CD8-positive, alpha-beta memory T cell (primary cell): ENCODE data around the gene MICU1. TPM values are rescaled to one million over a fixed set of nuclear protein-coding genes. Genes with fewer than 3 reads are reported as not detected.
"Not testable (repeated sequence)": the region's sequence is repeated elsewhere in the genome, so short reads cannot be mapped to it uniquely, and the experiment has no call there.

ENCODE experiments used
- CTCF ChIA-PET: fragments of 350-600 bp; sonication (Branson Sonifier 250); formaldehyde crosslinking; loops from one replicate; lab custom pipeline; 2021; ENCODE audit warnings: antibody characterized with exemption; lab: Charles Lee
- POLR2A ChIA-PET: fragments of 350-600 bp; sonication (Branson Sonifier 250); formaldehyde crosslinking; loops from one replicate; lab custom pipeline; 2021; ENCODE audit warnings: antibody characterized with exemption; lab: Charles Lee
- DNase-seq, 5 donors: peaks; one replicate each; pipeline versions ENCODE4 v3.0.0 to v3.0.0-alpha.2; 2020 to 2022; ENCODE audit warnings: mixed read lengths in 1 of 5
- H3K27ac ChIP-seq: one replicate; pipeline ENCODE4 v1.7.0; 2013; ENCODE audit warnings: low read depth, mild to moderate bottlenecking, low read length, moderate library complexity
- H3K27me3 ChIP-seq: 2 replicates; pipeline ENCODE4 v1.7.0; 2013; ENCODE audit warnings: low read length, mild to moderate bottlenecking; ENCODE audit not compliant: insufficient read depth, poor library complexity, severe bottlenecking
- H3K36me3 ChIP-seq: 2 replicates; pipeline ENCODE4 v1.7.0; 2013; ENCODE audit warnings: mild to moderate bottlenecking, low read length, moderate library complexity; ENCODE audit not compliant: insufficient read depth
- H3K4me1 ChIP-seq: 2 replicates; pipeline ENCODE4 v1.7.0; 2013; ENCODE audit warnings: mild to moderate bottlenecking, low read length, moderate library complexity; ENCODE audit not compliant: insufficient read depth
- H3K4me3 ChIP-seq: 2 replicates; pipeline ENCODE4 v1.7.0; 2013; ENCODE audit warnings: mild to moderate bottlenecking, low read length
- H3K9me3 ChIP-seq: 2 replicates; pipeline ENCODE4 v1.7.0; 2013; ENCODE audit warnings: mild to moderate bottlenecking, low read length
- H3K27ac Mint-ChIP-seq, 8 donors: one replicate each; pipeline ENCODE4 v1.8.0; 2020 to 2021; ENCODE audit warnings: mixed read lengths in 8 of 8, mild to moderate bottlenecking in 6 of 8, inconsistent platforms in 3 of 8, moderate library complexity in 3 of 8
- H3K27me3 Mint-ChIP-seq, 2 donors: one replicate each; pipeline ENCODE4 v1.8.0; 2020 to 2021; ENCODE audit warnings: mixed read lengths in 2 of 2, mild to moderate bottlenecking in 1 of 2, moderate library complexity in 1 of 2
- H3K36me3 Mint-ChIP-seq, 3 donors: one replicate each; pipeline ENCODE4 v1.8.0; 2020 to 2021; ENCODE audit warnings: mixed read lengths in 3 of 3, inconsistent platforms in 1 of 3, mild to moderate bottlenecking in 1 of 3
- H3K4me1 Mint-ChIP-seq, 3 donors: one replicate each; pipeline ENCODE4 v1.8.0; 2020 to 2021; ENCODE audit warnings: mixed read lengths in 3 of 3, inconsistent platforms in 1 of 3, mild to moderate bottlenecking in 1 of 3
- H3K4me3 Mint-ChIP-seq, 7 donors: one replicate each; pipeline ENCODE4 v1.8.0; 2020 to 2021; ENCODE audit warnings: mixed read lengths in 7 of 7, mild to moderate bottlenecking in 6 of 7, moderate library complexity in 4 of 7, inconsistent platforms in 2 of 7
- H3K9me3 Mint-ChIP-seq, 5 donors: one replicate each; pipeline ENCODE4 v1.8.0; 2020 to 2022; ENCODE audit warnings: mixed read lengths in 5 of 5, mild to moderate bottlenecking in 3 of 5, moderate library complexity in 2 of 5, inconsistent platforms in 1 of 5
- polyA plus RNA-seq: library from polyadenylated mRNA; unstranded; fragments of 300-500 nt; fragmentation: Illumina TruSeq; gene quantifications from one replicate; pipeline ENCODE4 v1.2.3, GENCODE V29; 2021
- total RNA-seq, 2 experiments: library from RNA; stranded (reverse); gene quantifications; one replicate each; pipeline ENCODE4 v1.2.3, GENCODE V29; 2021

The MICU1 gene
- total and polyA plus RNA-seq, 3 experiments from 2014 or later, result 25.3 to 27.9 (median 26.9) TPM

DNA sequence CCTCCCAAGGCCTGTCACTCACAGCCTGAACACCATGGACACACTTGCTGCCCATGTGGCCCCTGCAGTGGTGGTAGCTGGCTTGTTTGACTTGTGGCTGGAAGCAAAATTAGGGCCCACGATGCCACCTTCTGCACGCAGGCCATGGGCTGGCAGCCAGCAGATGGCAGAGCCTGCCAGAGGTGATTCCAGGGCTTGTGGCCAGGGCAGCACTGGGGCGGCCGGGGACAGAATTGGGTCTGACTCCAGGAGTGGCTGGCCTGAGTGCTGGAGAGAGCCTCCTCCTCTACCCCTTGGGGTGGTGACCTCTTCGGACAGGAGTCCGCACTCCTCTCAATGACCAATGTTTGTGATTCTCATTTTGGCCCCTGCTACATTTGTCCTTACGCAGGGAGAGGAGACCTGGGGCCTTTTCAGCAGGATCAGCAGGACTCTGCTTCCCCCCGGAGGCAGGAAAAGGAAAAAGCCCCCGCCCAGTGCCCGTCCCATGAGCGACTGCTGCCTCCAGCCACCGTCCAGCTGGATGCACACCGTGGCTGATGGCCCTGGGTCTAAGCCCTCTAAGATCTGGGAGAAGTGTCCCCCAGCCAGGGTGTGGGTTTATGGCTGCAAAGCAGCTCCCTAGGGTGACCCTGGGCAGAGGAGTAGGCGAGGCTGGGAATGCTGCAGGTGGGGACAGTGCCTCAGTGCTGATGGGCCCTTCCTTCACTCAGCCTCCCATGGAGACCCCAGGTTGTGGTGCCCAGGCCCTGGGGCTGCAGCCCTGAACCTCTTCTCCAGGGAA is 297.6 kb downstream of the MICU1 start:
- Histone ChIP-seq H3K27ac (peak overlapping the region; percentile 16), H3K4me1 (peaks cover 76% of the 10 kb centered on the region), H3K4me3 (peak overlapping the region; percentile 28), H3K27me3 (no peaks in the 10 kb centered on the region), H3K9me3 (no peaks in the 10 kb centered on the region), H3K36me3 (no peaks in the 10 kb centered on the region)
- CTCF ChIA-PET, result interaction anchor here (0.8 to 8.3 kb wide), 13 partner anchors 8 to 279 kb away, joined by 3 to 66 read pairs (median 4); partner anchors contain the start of genes ASCC1 and DDIT4
- Mint-ChIP-seq H3K4me3 (peak overlapping the region in 4 of 7 donors; percentile 22 to 61 (median 40)), H3K27ac (peak overlapping the region in 4 of 8 donors; percentile 22 to 98 (median 38)), H3K4me1 (peaks cover 59 to 79% (median 70%) of the 10 kb centered on the region in 3 donors), H3K27me3 (peaks cover 0 to 1% of the 10 kb centered on the region in 2 donors), H3K9me3 (no peaks in the 10 kb centered on the region), H3K36me3 (no peaks in the 10 kb centered on the region)
- POLR2A ChIA-PET, result interaction anchor here (0.8 kb wide), 1 partner anchor 244 kb away, joined by 3 read pairs; no protein-coding TSS in a partner anchor
- no peak for DNase-seq

DNA sequence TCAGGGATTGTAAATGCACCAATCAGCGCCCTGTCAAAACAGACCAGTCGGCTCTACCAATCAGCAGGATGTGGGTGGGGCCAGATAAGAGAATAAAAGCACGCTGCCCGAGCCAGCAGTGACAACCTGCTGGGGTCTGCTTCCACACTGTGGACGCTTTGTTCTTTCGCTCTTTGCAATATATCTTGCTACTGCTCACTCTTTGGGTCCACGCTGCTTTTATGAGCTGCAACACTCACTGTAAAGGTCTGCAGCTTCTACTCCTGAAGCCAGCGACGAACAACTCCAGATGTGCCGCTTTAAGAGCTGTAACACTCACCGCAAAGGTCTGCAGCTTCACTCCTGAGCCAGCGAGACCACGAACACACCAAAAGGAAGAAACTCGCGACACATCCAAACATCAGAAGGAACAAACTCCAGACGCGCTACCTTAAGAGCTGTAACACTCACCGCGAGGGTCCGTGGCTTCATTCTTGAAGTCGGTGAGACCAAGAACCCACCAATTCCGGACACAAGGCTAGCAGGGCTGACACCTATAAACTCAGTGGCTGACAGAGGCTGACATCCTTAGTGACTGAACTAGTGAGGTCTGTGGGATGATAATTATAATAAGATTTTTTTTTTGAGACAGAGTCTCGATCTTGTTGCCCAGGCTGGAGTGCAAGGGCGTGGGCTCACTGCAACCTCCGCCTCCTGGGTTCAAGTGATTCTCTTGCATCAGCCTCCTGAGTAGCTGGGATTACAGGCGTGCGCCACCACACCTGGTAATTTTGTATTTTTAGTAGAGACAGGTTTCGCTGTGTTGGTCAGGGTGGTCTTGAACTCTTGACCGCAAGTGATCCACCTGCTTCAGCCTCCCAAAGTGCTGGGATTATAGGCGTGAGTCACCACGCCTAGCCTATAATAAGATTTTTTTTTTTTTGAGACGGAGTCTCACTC is 298.9 kb downstream of the MICU1 start:
- POLR2A ChIA-PET, result interaction anchor here (1.4 kb wide), 1 partner anchor 53 kb away, joined by 5 read pairs; the partner anchor contains the start of gene DDIT4
- H3K27me3 Mint-ChIP-seq, H3K36me3 Mint-ChIP-seq, H3K9me3 Mint-ChIP-seq, H3K36me3 ChIP-seq, H3K27me3 ChIP-seq, H3K9me3 ChIP-seq: not testable (repeated sequence)
- Histone ChIP-seq H3K27ac (peak overlapping the region; percentile 25), H3K4me3 (peak overlapping the region; percentile 77), H3K4me1 (peaks cover 76% of the 10 kb centered on the region)
- Mint-ChIP-seq H3K27ac (peak overlapping the region; percentile 87 to 98 (median 96)), H3K4me1 (peaks cover 60 to 79% (median 67%) of the 10 kb centered on the region in 3 donors), H3K4me3 (peak overlapping the region; percentile 80 to 96 (median 93))
- CTCF ChIA-PET, result interaction anchor here (0.6 to 8.3 kb wide), 21 partner anchors 10 to 278 kb away, joined by 3 to 66 read pairs (median 4); partner anchors contain the start of genes ANAPC16 and DDIT4
- peak; percentile 32 to 76 (median 61) for DNase-seq

GRCh38 chr10:72325243-72326175 is 300.4 kb downstream of the MICU1 start:
- not testable (repeated sequence) for H3K27me3 Mint-ChIP-seq, H3K36me3 ChIP-seq, H3K9me3 ChIP-seq, H3K27ac ChIP-seq, H3K4me3 ChIP-seq, H3K36me3 Mint-ChIP-seq, DNase-seq, H3K9me3 Mint-ChIP-seq, H3K27me3 ChIP-seq
- peak overlapping the region in 1 of 7 donors; percentile 40 for H3K4me3 Mint-ChIP-seq
- ChIA-PET CTCF (interaction anchor here (1.2 to 8.3 kb wide), 14 partner anchors 12 to 238 kb away, joined by 3 to 66 read pairs (median 4); partner anchors contain the start of gene DDIT4), POLR2A (interaction anchor here (0.8 to 1.4 kb wide), 2 partner anchors 51 to 238 kb away, joined by 3 to 5 read pairs; partner anchors contain the start of gene DDIT4)
- H3K4me1 ChIP-seq, result peaks cover 76% of the 10 kb centered on the region
- peaks cover 55 to 78% (median 65%) of the 10 kb centered on the region in 3 donors for H3K4me1 Mint-ChIP-seq
- H3K27ac Mint-ChIP-seq, result peak overlapping the region in 1 of 8 donors; percentile 54

- no peak overlapping the region for H3K4me3 ChIP-seq
- H3K27me3 Mint-ChIP-seq, result peaks cover 0 to 1% of the 10 kb centered on the region in 2 donors
- H3K4me3 Mint-ChIP-seq, result no peak overlapping the region
- no peaks in the 10 kb centered on the region for H3K36me3 ChIP-seq
- H3K4me1 Mint-ChIP-seq, result peaks cover 58 to 77% (median 67%) of the 10 kb centered on the region in 3 donors
- no peaks in the 10 kb centered on the region for H3K9me3 Mint-ChIP-seq
- no peaks in the 10 kb centered on the region for H3K27me3 ChIP-seq
- ChIA-PET CTCF (interaction anchor here (1.0 to 2.2 kb wide), 2 partner anchors 8 to 29 kb away, joined by 3 to 9 read pairs; no protein-coding TSS in a partner anchor), POLR2A (interaction anchor here (1.2 kb wide), 1 partner anchor 21 kb away, joined by 3 read pairs; no protein-coding TSS in a partner anchor)
- H3K27ac ChIP-seq, result peak overlapping the region; percentile 89
- no peaks in the 10 kb centered on the region for H3K9me3 ChIP-seq
- H3K36me3 Mint-ChIP-seq, result no peaks in the 10 kb centered on the region
- H3K27ac Mint-ChIP-seq, result peak overlapping the region in 4 of 8 donors; percentile 32 to 78 (median 60)
- DNase-seq, result no peak
- peaks cover 72% of the 10 kb centered on the region for H3K4me1 ChIP-seq
Measured at GRCh38 chr10:72323771-72324191, 302.1 kb downstream of the MICU1 start.

- DNase-seq, result no peak
- Histone ChIP-seq H3K27ac (peak overlapping the region; percentile 89), H3K4me3 (no peak overlapping the region), H3K9me3 (no peaks in the 10 kb centered on the region), H3K4me1 (peaks cover 72% of the 10 kb centered on the region), H3K27me3 (no peaks in the 10 kb centered on the region), H3K36me3 (no peaks in the 10 kb centered on the region)
- Mint-ChIP-seq H3K4me3 (no peak overlapping the region), H3K27me3 (peaks cover 0 to 1% of the 10 kb centered on the region in 2 donors), H3K27ac (peak overlapping the region in 7 of 8 donors; percentile 53 to 99 (median 78)), H3K9me3 (no peaks in the 10 kb centered on the region), H3K36me3 (no peaks in the 10 kb centered on the region), H3K4me1 (peaks cover 61 to 77% (median 67%) of the 10 kb centered on the region in 3 donors)
- ChIA-PET POLR2A (interaction anchor here (0.5 to 1.3 kb wide), 3 partner anchors 8 to 52 kb away, joined by 3 to 5 read pairs (median 5); no protein-coding TSS in a partner anchor), CTCF (interaction anchor here (0.8 to 2.2 kb wide), 3 partner anchors 9 to 28 kb away, joined by 3 to 9 read pairs (median 3); no protein-coding TSS in a partner anchor)
Measured at GRCh38 chr10:72323108-72323749, 302.6 kb downstream of the MICU1 start.

GRCh38 chr10:72322280-72323058 is 303.4 kb downstream of the MICU1 start:
- Histone ChIP-seq H3K4me1 (peaks cover 70% of the 10 kb centered on the region), H3K9me3 (no peaks in the 10 kb centered on the region), H3K4me3 (no peak overlapping the region), H3K36me3 (no peaks in the 10 kb centered on the region), H3K27ac (peak overlapping the region; percentile 89), H3K27me3 (no peaks in the 10 kb centered on the region)
- Mint-ChIP-seq H3K36me3 (no peaks in the 10 kb centered on the region), H3K27me3 (peaks cover 0 to 1% of the 10 kb centered on the region in 2 donors), H3K4me1 (peaks cover 58 to 74% (median 64%) of the 10 kb centered on the region in 3 donors), H3K9me3 (no peaks in the 10 kb centered on the region), H3K4me3 (peak overlapping the region in 1 of 7 donors; percentile 9), H3K27ac (peak overlapping the region; percentile 58 to 99 (median 82))
- peak in 4 of 5 donors; percentile 21 to 72 (median 38) for DNase-seq
- CTCF ChIA-PET, result interaction anchor here (0.8 to 3.5 kb wide), 4 partner anchors 9 to 27 kb away, joined by 3 to 29 read pairs (median 6); no protein-coding TSS in a partner anchor
- POLR2A ChIA-PET, result interaction anchor here (0.6 to 1.8 kb wide), 4 partner anchors 9 to 162 kb away, joined by 4 to 5 read pairs (median 4); no protein-coding TSS in a partner anchor
